Fibroblast of lung (primary cell): ENCODE results near the gene SLC4A9. TPM values are rescaled to one million over a fixed set of nuclear protein-coding genes. Genes with fewer than 3 reads are reported as not detected.

Experiments
- DNase-seq, 2 donors: peaks; one replicate each; pipeline versions ENCODE4 v3.0.0 to v3.0.0-alpha.2; 2010; ENCODE audit warnings: low read depth in 2 of 2
- H2AFZ ChIP-seq: 2 replicates; pipeline ENCODE4 v1.5.1; 2012; ENCODE audit warnings: low read length, control low read depth, inconsistent platforms
- H3K27ac ChIP-seq: 2 replicates; pipeline ENCODE4 v1.5.1; 2011; ENCODE audit warnings: low read length, control low read depth; ENCODE audit not compliant: insufficient read depth
- H3K27me3 ChIP-seq: 2 replicates; pipeline ENCODE4 v1.5.1; 2011; ENCODE audit warnings: mild to moderate bottlenecking, low read length; ENCODE audit not compliant: control insufficient read depth, insufficient read depth
- H3K36me3 ChIP-seq: 2 replicates; pipeline ENCODE4 v1.5.1; 2011; ENCODE audit warnings: low read length; ENCODE audit not compliant: control insufficient read depth, insufficient read depth
- H3K4me1 ChIP-seq: 2 replicates; pipeline ENCODE4 v1.5.1; 2011; ENCODE audit warnings: low read length; ENCODE audit not compliant: control insufficient read depth, insufficient read depth; ENCODE audit errors: extremely low read depth
- H3K4me2 ChIP-seq: 2 replicates; pipeline ENCODE4 v1.5.1; 2011; ENCODE audit warnings: low read length, control low read depth; ENCODE audit not compliant: insufficient read depth; ENCODE audit errors: extremely low read depth
- H3K4me3 ChIP-seq, 4 experiments: fragments of 200-600 bp in 1 of 4; sonication (generic) in 1 of 4; replicated peaks in 1 of 4; 2 replicates each; pipeline ENCODE4 v1.5.1; 2011 to 2016; ENCODE audit warnings: low read length in 4 of 4, low read depth in 3 of 4, mild to moderate bottlenecking in 3 of 4, control low read depth in 2 of 4, inconsistent platforms in 1 of 4, mixed read lengths in 1 of 4; ENCODE audit not compliant: insufficient read depth in 1 of 4; ENCODE audit errors: control extremely low read depth in 1 of 4
- H3K79me2 ChIP-seq: 2 replicates; pipeline ENCODE4 v1.5.1; 2012; ENCODE audit warnings: mild to moderate bottlenecking, low read length, inconsistent platforms; ENCODE audit not compliant: control insufficient read depth, insufficient read depth
- H3K9ac ChIP-seq: 2 replicates; pipeline ENCODE4 v1.5.1; 2011; ENCODE audit warnings: mild to moderate bottlenecking, low read length, control low read depth; ENCODE audit not compliant: insufficient read depth
- H3K9me3 ChIP-seq: 2 replicates; pipeline ENCODE4 v1.5.1; 2012; ENCODE audit warnings: low read depth, low read length; ENCODE audit not compliant: control insufficient read depth, insufficient read depth
- H4K20me1 ChIP-seq: 2 replicates; pipeline ENCODE4 v1.5.1; 2011; ENCODE audit warnings: low read length; ENCODE audit not compliant: control insufficient read depth, insufficient read depth; ENCODE audit errors: extremely low read depth
- CTCF ChIP-seq, 2 donors: IDR thresholded peaks in 1 of 2; conservative IDR thresholded peaks in 1 of 2; 1 replicate in 1 of 2; 2 replicates in 1 of 2; pipeline ENCODE4 v1.5.1; 2011 to 2012; ENCODE audit warnings: low read length in 2 of 2, control low read depth in 1 of 2, inconsistent platforms in 1 of 2, low read depth in 1 of 2, mild to moderate bottlenecking in 1 of 2
- EZH2 ChIP-seq: IDR thresholded peaks from 2 replicates; pipeline ENCODE4 v1.5.1; 2012; ENCODE audit warnings: low read length, control low read depth, mild to moderate bottlenecking; ENCODE audit errors: missing control alignments
- polyA plus RNA-seq, 2 donors: library from polyadenylated mRNA; depleted of rRNA in 1 of 2; stranded (reverse) in 1 of 2; unstranded in 1 of 2; fragments of >200 nt; gene quantifications; 2 replicates each; pipeline ENCODE4 v1.2.1, GENCODE V29; 2011 to 2012; ENCODE audit warnings: missing spikeins in 1 of 2
- total RNA-seq: library from RNA; depleted of rRNA; stranded (reverse); fragments of >200 nt; gene quantifications from 2 replicates; pipeline ENCODE4 v1.2.1, GENCODE V29; 2014

The SLC4A9 gene
- total and polyA plus RNA-seq, 2 donors (not counting 1 experiment from before 2014, with no cell fraction given), result not detected

- Histone ChIP-seq H3K4me1 (peaks cover 14% of the 10 kb centered on the region), H2AFZ (no peak overlapping the region), H3K9me3 (no peaks in the 10 kb centered on the region), H3K4me3 (no peak overlapping the region), H3K79me2 (peaks cover 9% of the 10 kb centered on the region), H3K27ac (no peak overlapping the region), H3K9ac (no peak overlapping the region), H3K36me3 (peaks cover 8% of the 10 kb centered on the region), H3K4me2 (no peak overlapping the region), H3K27me3 (no peaks in the 10 kb centered on the region), H4K20me1 (no peaks in the 10 kb centered on the region)
- no peak for TF ChIP-seq CTCF (conservative IDR thresholded peaks at IDR 0.05 in 1 of 2, IDR thresholded peaks at IDR 0.05 in 1 of 2; ENCODE audit: low read depth in 1 of 2, low read length in 2 of 2)
- TF ChIP-seq EZH2, result no peak
- no peak for DNase-seq
Observed at GRCh38 chr5:140337880-140338279, 22.1 kb upstream of the SLC4A9 start.

GRCh38 chr5:140338336-140338735 is 21.7 kb upstream of the SLC4A9 start:
- peak in 1 of 2 donors; percentile 52 for DNase-seq
- peaks cover 8% of the 10 kb centered on the region for H3K36me3 ChIP-seq

GRCh38 chr5:140338908-140339307 is 21.1 kb upstream of the SLC4A9 start:
- no peak overlapping the region for H3K4me2 ChIP-seq
- H4K20me1 ChIP-seq, result no peaks in the 10 kb centered on the region

More at GRCh38 chr5:140338336-140338735, 21.7 kb upstream of the SLC4A9 start:
- H3K4me2 ChIP-seq, result no peak overlapping the region
- H4K20me1 ChIP-seq, result no peaks in the 10 kb centered on the region
- no peaks in the 10 kb centered on the region for H3K9me3 ChIP-seq
- no peaks in the 10 kb centered on the region for H3K27me3 ChIP-seq
- no peak overlapping the region for H3K27ac ChIP-seq
- no peak overlapping the region for H3K4me3 ChIP-seq
- no peak overlapping the region for H3K9ac ChIP-seq
- H3K4me1 ChIP-seq, result peaks cover 14% of the 10 kb centered on the region
- peaks cover 9% of the 10 kb centered on the region for H3K79me2 ChIP-seq
- H2AFZ ChIP-seq, result no peak overlapping the region
- TF ChIP-seq EZH2 (no peak), CTCF (conservative IDR thresholded peaks at IDR 0.05 in 1 of 2, IDR thresholded peaks at IDR 0.05 in 1 of 2; ENCODE audit: low read depth in 1 of 2, low read length in 2 of 2) (no peak)

More at GRCh38 chr5:140338908-140339307, 21.1 kb upstream of the SLC4A9 start:
- H3K9me3 ChIP-seq, result no peaks in the 10 kb centered on the region
- H3K36me3 ChIP-seq, result peaks cover 8% of the 10 kb centered on the region
- no peak overlapping the region for H2AFZ ChIP-seq
- H3K4me3 ChIP-seq, result no peak overlapping the region
- H3K27me3 ChIP-seq, result no peaks in the 10 kb centered on the region
- TF ChIP-seq CTCF (conservative IDR thresholded peaks at IDR 0.05 in 1 of 2, IDR thresholded peaks at IDR 0.05 in 1 of 2; ENCODE audit: low read depth in 1 of 2, low read length in 2 of 2) (no peak), EZH2 (no peak)
- H3K4me1 ChIP-seq, result peaks cover 14% of the 10 kb centered on the region
- peaks cover 11% of the 10 kb centered on the region for H3K79me2 ChIP-seq
- H3K27ac ChIP-seq, result no peak overlapping the region
- H3K9ac ChIP-seq, result no peak overlapping the region
- no peak for DNase-seq
